Stimulated activated CD4-positive, alpha-beta T cell treated with anti-CD3 and anti-CD28 coated beads, Interleukin-4, amount 100 ng/mL, for 24 hours (primary cell): ENCODE measurements around the gene SYK.

ENCODE experiments used
- DNase-seq: peaks from one replicate; pipeline ENCODE4 v3.0.0-alpha.2; 2020

Gene SYK

DNA sequence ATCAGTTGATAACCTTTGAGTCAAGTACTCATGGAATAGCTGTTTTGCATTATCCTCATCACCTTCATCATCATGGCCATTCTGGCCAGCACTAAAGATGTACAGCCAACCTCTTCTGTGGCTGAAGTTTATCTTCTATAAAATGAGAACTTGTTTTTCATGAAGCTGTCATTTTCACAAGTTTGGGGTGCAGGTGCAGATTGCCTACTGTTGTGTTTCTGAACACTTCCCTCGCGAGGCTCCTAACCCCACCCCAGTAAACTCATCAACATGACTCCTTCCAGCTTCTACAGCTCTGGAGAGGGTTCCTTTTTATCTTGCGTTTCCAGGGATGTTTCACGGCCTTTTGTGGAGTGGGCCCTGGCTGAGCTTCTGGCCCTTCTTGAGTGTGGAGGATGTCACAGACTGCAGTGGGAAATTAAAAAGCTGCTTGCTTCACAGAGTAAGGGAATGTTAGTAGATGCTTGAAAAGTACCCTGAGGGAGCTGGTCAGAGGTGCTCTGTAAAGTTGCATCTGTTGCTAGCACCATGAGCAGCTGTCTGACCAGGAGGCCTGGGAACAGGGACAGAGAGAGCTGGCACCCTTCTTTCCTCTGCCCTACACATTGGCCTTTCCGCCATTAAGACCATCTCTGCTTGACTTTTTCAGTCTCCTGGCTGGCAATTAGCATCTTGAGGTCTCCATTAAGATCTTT, 24.9 kb downstream of the SYK start:
- DNase-seq = no peak

DNA sequence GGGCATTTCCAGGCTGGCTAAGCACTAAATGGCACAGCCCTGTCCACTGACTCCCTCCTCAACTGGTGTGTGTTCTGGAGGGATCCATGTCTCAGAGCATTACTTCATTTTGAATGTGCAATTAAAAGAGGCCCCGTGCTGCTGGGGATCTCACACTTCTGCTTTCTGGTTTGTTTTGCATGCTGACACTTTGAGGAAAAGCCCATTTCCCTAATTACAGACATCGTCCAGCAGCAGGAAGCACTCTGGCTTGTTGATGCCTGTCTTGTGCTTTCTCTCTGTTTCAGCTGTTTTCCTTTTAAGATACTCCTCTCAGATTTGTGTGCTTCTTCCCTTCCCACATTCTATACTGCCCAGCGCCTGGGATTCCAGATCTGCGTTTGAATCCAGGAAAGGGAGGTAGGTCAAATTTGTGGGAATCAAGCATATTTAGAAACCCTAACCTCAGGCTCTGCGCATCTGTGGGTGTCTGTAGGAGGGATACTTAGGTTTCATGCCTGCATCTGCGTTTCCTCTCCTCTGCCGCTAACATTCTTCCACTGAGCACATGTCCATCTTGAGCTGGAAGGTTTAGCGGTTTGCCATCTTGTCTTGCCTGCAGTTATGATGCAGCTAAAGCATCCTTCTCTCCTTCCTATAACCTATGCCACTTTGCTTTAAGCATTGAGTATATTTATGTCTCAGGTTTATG, 25.7 kb downstream of the SYK start:
- no peak for DNase-seq

DNA sequence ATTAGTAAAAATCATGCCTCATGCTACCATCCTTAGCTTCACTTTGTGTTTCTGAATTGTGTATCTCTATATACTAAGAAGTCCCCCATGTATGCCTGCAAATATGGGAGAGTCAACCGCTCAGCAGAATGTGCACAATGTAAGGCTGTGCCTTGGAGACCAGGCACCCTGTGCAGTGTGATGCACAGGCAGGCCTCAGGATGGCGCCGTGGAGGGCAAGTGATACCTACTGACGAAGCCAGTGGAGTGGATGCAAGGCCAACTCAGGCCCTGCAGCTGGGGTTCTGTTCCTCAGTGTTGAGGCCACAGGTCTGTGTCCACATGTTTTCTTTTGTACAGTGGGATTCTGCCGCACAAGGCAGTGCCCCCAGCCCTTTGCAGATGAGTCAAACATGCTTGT, 28.4 kb downstream of the SYK start:
- no peak for DNase-seq

DNA sequence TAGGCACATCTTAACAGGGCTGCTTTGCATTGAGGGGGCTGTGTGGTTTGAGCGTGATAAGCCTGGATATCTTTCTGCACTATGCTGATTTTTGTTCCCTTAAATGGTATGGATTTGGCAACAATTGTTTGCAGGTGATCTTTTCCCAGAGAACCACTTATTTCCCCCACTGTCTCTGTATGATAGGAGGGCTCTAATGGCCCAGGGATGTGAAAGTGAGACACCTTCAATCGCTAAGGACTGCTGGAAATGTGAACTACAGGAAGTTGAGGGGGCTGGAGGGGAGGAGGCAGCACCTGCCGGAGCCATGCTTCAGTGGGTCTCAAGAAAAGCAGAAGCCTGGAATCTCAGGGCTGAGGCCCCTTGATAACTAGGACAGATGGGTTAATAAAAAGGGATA, 29.4 kb downstream of the SYK start:
- DNase-seq = no peak

DNA sequence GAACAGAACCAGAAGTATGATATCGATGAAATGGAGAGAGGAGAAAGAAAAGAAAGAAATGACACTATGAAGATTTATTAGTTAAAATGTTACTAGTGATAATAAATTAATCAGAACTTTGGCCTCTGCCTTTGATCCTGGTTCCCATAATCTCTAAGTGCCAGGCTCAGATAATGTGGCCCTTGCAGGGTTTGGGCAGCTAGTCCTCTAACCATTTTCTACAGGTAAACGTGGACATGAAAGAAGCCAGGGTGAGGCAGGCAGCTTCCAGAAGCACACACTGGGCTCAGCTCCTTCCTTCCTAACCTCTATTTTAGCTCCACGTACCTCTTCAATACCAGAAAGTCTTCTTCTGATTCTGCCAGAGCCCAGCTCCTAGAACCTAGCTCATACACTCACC, 30.6 kb downstream of the SYK start:
- no peak for DNase-seq

DNA sequence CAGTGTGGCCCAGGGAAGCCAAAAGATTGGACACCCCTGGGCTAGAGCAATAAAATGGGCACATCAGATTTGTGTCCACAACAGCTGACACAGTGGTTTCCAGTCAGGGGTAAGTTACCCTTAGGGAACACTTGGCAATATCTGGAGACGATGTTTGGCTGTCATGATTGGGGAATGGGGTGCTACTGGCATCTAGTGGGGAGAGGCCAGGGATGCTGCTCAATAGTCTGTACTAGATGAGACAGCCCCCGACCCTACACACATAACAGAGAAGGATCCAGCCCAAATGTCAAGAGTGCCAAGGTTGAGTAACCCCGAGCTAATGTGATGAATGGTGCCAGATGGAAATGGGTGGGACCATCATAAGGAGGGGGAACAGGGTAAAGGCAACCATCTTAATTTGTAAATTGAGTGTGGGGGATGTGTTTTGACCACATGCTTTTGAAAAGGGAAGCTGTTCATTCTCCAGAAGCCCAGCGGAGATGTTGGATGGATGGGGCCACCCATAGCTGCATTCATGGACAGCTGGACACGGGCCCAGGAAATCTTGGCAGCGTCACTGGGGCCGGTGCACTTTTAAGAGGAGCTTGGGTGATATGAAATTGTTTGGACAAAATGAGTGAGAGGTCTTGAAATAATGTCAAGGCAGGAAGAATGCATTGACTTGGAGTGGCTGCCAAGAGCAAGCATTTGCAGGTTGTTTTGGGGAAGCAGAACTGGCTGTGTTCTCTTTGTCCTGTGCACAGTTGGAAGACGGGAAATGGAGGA, 33.4 kb downstream of the SYK start:
- no peak for DNase-seq

DNA sequence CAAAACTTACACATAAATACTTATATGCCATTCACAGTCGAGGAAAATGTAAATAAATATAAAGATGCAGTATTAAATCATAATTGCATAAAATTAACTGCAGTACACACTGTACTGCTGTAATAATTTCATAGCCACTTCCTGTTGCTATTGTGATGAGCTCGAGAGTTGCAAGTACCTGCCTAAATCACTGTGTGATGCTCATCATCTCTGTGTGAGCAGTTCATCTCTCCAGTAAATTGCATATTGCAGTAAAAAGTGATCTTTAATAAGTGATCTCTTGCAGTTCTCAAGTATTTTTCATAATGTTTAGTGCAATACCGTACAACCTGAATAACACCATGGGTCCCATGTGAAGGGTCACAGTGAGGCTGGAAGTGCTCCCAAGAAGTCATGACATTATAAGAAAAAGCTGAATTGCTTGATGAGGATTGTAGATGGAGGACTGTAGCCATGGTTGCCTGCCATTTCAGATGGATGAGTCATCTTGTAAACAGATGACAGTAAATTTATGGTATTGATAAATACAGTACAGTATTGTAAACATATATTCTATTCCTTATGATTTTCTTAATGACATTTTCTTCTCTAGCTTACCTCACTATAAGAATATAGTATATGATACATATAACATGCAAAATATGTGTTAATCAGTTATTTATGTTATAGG, 34.9 kb downstream of the SYK start:
- no peak for DNase-seq

DNA sequence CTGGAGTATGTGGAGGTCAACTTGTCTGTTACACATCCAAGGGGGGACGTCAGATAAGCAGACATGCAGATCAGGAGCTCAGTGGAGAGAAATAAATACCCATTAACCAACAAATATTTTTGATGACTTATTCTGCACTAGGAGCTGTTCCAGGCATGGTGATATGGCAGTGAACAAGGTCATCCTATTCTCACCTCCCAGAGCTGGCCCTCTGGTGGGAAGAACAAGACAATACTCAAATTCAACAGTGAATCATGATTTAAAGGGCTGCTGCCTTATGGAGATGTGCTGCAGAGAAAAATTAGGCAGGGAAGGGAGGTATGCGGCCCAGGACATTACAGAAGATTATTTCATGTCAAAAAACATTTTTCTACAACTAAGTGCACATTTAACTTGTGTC, 36.5 kb downstream of the SYK start:
- no peak for DNase-seq

DNA sequence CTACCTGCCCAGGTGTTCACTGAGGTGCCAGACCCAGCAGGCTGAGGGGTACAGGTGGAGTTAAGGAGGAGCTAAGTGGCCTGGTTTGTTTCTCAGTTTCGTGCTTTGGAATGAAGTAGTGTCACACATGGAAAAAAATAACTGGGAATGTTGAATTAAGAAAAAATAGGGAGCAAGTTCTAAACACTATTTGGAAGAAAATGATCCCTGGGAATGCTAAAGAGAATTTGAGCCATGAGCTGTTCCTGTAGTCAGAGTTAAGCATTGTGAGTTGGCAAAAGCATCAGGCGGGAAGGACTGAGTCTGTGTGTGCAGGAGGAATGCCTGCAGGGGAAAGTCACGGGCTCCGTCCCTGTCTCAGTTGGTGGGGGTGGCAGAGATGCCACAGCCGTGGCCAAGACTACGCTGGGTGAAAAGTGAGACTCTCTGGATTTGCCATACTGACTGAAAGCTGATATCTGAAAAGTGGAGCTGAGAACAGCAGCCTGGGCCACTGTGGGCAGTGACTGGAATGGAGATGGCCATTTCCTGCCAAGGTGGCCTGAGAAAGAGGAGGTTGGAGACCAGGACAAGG, 37.0 kb downstream of the SYK start:
- DNase-seq = no peak

DNA sequence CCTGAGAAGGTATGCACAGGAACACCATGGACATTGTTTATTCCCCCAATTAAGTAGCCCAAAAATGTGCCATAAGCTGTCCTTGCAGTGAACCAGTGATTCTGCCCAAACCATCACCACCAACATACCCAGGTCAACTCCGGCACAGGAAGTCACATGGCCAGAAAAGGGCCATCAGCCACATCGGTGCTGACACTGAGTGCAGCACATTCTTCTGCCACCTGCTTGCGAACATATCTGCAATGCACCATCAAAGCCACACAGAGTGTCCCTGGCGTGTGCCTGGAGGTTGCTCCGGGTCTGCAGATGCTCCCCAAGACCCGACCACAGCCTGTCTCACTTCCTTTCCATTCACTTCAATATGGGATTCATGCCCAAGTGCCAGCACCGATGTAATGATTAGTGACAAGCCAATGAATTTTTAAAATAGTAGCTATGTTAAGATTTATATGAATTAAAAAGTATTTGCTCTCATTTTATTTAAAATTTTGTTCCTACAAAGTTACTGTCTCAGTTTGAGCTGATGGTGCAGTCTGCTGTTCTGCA, 37.6 kb downstream of the SYK start:
- DNase-seq = no peak

DNA sequence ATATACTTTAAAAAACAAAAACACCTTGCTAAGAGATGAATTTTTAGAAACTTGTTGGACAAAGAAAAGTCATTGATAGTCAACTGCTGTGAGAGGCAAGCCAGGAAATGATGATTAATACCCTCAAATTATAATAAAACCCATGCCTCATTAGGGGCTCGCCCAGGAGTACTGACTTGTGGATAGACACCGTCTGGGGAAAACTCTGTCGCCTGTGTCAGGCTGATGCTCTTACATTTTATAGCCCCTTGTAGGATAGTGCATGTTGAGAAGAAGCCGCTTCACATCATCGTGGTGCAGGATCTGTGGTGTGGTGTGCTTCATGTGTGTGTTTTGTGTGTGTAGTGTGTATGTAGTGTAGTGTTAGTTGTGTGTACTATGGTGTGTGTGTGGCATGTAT, 39.1 kb downstream of the SYK start:
- DNase-seq = no peak

DNA sequence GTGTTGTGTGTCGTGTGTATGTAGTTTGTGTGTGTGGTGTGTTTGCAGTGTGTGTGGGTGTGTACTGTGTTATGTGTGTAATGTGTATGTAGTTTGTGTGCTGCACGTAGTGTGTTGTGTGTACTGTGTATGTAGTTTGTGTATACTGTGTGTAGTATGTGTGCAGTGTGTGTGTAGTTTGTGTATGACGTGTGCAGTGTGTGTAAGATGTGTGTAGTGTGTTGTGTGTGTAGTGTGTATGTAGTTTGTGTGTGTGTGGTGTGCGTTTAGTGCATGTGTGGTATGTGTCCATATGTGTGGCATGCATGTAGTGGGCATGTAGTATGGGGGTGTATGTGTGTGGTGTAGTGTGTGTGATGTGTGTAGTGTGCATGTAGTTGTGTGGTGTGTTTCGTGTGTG, 39.6 kb downstream of the SYK start:
- DNase-seq = no peak

DNA sequence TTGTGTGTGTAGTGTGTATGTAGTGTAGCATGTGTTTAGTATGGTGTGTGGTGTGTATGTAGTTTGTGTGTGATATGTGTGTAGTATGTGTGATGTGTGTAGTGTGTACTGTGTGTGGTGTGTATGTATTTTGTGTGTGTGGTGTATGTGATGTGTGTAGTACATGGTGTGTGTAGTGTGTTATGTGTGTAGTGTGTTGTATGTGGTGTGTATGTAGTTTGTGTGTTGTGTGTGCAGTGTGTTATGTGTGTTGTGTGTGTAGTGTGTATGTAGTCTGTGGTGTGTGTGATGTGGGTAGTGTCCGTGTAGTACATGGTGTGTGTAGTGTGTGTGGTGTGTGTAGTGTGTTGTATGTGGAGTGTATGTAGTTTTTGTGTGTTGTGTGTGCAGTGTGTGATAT, 40.0 kb downstream of the SYK start:
- no peak for DNase-seq

DNA sequence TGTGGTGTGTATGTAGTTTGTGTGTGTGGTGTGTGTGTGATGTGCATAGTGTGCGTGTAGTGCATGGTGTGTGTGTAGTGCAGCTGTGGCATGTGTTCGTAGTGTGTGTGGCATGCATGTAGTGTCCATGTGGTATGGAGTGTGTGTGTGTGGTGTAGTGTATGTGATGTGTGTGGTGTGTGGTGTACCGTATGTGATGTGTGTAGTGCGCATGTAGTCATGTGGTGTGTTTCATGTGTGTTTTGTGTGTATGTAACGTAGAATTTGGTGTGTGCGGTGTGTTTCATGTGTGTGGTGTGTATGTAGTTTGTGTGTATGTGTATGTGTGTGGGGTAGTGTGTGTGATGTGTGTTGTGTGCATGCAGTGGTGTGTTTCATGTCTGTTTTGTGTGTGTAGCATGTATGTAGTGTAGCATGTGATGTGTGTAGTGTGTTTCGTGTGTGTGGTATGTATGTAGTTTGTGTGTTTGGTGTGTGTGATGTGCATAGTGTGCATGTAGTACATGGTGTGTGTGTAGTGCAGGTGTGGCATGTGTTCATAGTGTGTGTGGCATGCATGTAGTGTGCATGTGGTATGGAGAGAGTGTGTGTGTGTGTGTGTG, 40.7 kb downstream of the SYK start:
- no peak for DNase-seq

DNA sequence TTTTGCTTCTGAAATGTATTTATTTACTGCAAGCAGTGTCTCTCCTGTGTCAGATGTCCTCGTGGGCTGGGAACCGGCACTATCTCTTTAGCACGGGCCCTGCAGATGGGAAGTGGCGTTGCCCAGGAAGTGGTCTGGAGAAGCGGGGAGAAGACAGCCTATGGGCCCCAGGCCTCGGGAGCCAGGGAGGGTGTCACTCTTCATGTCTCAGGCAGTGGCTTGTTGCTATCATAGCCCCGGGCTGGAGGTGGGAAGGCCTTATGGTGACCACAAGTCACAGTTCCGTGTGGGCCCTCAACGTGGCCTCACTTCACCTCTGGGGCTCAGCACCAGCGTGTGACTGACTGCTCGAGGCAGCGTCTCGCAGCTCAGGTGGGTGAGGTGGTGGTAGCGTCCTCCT, 41.4 kb downstream of the SYK start:
- no peak for DNase-seq

DNA sequence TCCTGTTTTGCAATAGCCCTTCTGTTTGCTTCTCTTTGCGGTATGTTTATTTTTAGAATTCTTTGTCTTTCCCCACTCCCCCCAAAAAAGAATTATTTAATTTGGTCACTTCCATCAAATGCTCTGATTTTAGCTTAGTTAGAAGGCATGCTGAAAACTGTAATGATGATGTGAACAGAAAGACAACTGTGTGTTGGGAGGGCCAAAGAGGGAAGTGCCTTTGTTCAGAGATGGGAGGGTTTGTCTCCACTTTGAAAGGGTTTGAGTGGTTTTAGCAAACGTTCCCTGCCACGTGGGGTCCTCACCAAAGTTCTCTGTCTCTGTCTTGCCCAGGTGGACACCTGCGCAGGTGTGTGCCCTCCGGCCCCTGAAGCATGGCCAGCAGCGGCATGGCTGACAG, 41.9 kb downstream of the SYK start:
- no peak for DNase-seq

DNA sequence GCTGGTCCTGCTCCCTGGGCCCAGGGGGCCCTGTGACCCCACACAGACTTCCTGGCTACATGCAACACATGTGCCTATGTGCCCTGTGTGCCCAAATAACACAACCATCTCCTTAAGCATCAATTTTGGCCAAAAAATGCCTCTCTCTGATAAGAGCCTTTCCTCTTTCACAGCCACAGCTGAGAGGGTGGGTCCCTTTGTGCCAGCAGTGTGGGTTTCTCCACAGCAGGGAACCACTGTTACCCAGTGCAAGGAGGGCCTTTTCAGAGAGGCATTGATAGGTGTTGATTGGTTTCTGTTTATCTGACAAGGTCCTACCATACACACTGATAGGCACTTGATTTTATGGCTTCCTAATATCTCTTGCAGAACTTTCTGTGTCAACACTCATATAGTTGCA, 42.7 kb downstream of the SYK start:
- DNase-seq = no peak

DNA sequence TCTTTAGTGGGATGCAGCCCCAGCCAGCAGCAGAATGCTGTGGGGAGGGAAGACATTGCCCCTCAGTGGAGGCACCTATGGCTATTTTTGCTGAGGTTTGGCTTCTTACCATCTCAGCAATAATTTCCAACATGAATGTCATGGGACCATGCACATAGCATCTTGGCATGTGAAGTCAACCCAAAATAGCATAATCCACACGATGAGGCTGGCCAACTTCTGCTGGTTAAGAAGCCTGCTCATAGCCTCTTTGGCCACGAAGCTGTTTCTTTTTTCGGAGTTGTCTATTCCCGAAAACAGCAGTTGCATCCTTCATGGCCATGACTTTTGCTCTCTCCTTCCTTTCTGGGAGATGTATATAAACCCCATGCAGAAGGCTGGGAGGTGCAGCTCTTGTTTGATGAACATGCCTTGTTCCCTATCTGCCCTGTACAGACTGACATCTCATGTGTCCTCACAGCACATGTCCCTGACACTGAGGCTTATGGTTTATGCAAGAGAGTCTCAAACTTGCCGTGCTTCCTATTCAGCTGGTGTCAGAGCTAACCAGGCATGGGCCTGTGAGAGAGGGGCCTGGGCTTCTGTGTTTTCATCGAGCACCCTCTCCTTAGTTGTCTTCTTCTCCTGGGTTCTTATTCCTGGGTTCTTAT, 45.3 kb downstream of the SYK start:
- DNase-seq = no peak

DNA sequence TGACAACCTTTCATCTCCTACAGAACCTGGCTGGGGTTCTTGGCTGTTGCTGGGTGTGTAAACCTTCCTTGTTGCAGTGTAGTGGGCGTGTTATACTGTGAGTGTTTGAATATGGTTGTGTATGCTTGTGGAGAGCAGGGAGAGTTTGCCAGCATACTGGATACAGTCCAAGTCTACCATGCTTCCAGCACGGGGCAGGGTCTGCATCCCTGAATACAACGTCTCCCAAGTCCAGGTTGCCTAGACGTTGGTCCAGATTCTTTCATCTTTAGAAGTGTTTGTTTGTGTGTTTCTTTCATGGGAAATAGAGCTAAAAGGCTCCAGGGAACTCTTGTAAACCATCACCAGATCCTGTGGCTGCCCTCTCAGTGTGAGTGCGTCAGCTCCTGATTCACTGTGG, 46.4 kb downstream of the SYK start:
- DNase-seq = no peak

DNA sequence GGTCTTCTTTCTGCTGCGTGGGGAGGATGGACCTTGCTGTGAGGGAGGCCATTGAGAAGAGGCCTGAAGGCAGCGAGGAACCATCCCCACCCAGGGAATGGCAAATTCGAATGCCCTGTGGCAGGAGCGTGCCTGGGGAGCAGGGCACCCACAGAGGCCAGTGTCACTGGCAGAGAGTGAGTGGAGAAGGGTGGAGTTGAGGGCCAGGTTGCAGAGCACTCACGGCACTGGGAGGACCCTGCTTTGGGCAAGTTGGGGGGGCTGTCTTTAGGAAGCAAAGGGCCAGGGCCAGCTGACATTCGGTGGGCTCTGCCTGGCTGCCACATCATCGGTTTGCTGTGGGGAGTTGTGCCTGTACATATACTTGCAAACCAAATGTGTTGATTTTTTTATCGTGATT, 47.2 kb downstream of the SYK start:
- no peak for DNase-seq

DNA sequence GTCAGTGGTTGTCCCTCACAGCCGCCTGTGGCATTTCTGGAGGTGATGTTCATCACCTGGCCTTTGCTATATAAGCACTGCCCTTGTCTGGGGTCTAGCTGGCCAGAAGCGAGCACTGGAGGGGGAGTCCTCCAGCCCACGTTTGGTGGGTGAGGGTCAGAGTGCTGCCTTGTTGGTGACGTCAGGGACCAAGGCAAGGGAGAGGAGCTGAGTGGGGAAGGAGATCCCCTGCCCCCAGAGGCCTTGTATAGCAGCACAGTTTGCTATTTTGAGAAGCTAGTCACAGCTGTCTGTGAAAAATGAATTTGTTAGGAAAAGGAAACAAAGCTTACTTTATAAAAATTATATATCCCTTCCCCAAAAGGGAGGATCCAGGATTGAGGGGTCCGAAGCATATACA, 49.8 kb downstream of the SYK start:
- no peak for DNase-seq

DNA sequence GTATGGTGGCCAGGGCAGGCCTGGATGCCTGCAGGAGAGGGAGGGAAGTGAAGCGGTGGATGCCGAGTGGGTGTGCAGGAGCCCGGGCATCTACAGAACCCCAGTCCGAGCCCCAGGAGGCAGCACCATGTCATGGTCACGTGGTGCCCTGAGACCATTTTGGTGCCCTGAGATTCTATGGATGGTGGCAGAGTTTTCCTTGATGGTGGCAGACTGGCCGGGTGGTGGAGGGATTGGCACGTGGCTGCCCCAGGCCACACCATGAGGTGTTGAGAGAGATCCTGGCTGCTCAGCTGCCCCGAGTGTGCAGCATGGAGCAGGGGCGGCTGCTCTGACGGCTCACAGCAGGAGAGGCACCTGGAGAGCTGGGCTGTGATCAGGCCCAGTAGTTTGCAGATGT, 52.3 kb downstream of the SYK start:
- DNase-seq = no peak
